Esophagus muscularis mucosa (tissue), 4 donors: ENCODE results near the gene CCIN.

ENCODE experiments used
- CTCF ChIP-seq, 3 experiments: fragments of 200-600 bp in 2 of 3; fragments of 450-650 bp in 1 of 3; sonication (generic) in 2 of 3; IDR thresholded peaks; one replicate each; pipeline ENCODE4 v1.5.1; 2017 to 2019; ENCODE audit warnings: antibody characterized with exemption in 3 of 3, mild to moderate bottlenecking in 2 of 3, moderate library complexity in 1 of 3
- EP300 ChIP-seq: sonication (generic); formaldehyde crosslinking; IDR thresholded peaks from one replicate; pipeline ENCODE4 v1.6.1; 2017; ENCODE audit warnings: antibody characterized with exemption
- POLR2A ChIP-seq: fragments of 450-650 bp; IDR thresholded peaks from one replicate; pipeline ENCODE4 v1.6.1; 2017; ENCODE audit warnings: antibody characterized with exemption, moderate library complexity, mild to moderate bottlenecking, low read depth

GRCh38 chr9:36211510-36211909 is 42.3 kb downstream of the CCIN start:
- TF ChIP-seq EP300, result no peak
- no peak for TF ChIP-seq CTCF (IDR thresholded peaks at IDR 0.05)
- no peak for TF ChIP-seq POLR2A
